AG09309 (cell line): ENCODE results near the gene MTMR12.

Source experiments
- DNase-seq: peaks from one replicate; pipeline ENCODE4 v3.0.0-alpha.2; 2010; ENCODE audit warnings: low read depth
- H3K4me3 ChIP-seq: 2 replicates; pipeline ENCODE4 v1.5.1; 2011; ENCODE audit warnings: mild to moderate bottlenecking, low read depth, low read length, moderate library complexity; ENCODE audit not compliant: control insufficient read depth
- CTCF ChIP-seq: IDR thresholded peaks from 2 replicates; pipeline ENCODE4 v1.5.1; 2011; ENCODE audit warnings: mild to moderate bottlenecking, low read depth, low read length, inconsistent platforms; ENCODE audit not compliant: insufficient read depth, control insufficient read depth; ENCODE audit errors: missing control alignments

MTMR12 gene

GRCh38 chr5:32274548-32275395 is 38.0 kb downstream of the MTMR12 start:
- DNase-seq = no peak
- no peak overlapping the region for H3K4me3 ChIP-seq
- TF ChIP-seq CTCF = no peak

- no peak for DNase-seq
- TF ChIP-seq CTCF = no peak
- no peak overlapping the region for H3K4me3 ChIP-seq
Measured at GRCh38 chr5:32273821-32274220, 38.9 kb downstream of the MTMR12 start.

GRCh38 chr5:32272746-32273145 is 40.0 kb downstream of the MTMR12 start:
- no peak for TF ChIP-seq CTCF
- no peak for DNase-seq
- no peak overlapping the region for H3K4me3 ChIP-seq

DNA sequence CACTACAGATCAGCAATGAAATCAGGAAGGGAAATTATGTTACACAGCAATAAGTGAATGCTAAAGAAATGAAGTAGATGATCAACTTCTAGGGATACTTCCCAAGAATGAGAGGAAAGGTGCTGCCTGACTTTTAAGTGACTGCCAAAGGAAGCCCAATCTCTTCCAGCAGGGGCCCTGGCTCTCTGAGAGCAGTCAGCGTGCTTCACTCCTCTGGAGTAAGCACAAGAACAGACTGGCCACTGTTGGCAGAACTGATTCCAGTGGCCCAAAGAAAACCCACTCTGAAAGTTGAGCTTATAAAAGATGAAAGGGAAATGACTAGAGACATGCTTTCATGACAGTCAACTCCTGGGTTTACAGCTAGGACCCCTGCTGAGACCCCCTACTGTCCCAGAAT is 41.8 kb downstream of the MTMR12 start:
- H3K4me3 ChIP-seq = no peak overlapping the region
- TF ChIP-seq CTCF = no peak
- DNase-seq = no peak

GRCh38 chr5:32270178-32270577 is 42.6 kb downstream of the MTMR12 start:
- no peak for TF ChIP-seq CTCF
- DNase-seq = no peak
- no peak overlapping the region for H3K4me3 ChIP-seq

DNA sequence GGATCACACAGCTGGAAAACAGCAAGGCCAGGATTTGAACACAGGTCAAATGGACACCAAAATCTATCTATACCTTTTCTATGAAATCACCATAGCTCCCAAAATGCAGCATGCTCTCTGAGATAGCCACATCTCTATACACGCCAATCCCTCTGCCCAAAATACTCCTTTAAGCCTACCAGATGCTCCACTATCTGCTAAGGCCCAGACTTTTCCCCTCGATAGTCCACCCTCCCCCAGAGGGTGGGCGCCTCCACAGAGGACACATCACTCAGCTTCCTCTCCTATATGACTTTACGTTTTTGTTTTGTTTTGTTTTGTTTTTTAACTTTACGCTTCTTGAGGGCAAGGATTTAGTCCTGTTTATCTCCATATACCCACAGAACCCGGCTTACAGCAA is 46.8 kb downstream of the MTMR12 start:
- no peak for TF ChIP-seq CTCF
- DNase-seq = no peak
- H3K4me3 ChIP-seq = no peak overlapping the region
